Measurements from ENCODE around the gene SRP72.

SRP72 gene

GRCh38 chr4:56544573-56545131 is 77.2 kb downstream of the SRP72 start:
- TF ChIP-seq CTCF (IDR thresholded peaks at IDR 0.05; ENCODE audit: insufficient read depth, missing control alignments): peak; percentile 97
- FAIRE-seq (no peak), DNase-seq (ENCODE audit: insufficient read length, low spot score) (peak; percentile 60)

DNA sequence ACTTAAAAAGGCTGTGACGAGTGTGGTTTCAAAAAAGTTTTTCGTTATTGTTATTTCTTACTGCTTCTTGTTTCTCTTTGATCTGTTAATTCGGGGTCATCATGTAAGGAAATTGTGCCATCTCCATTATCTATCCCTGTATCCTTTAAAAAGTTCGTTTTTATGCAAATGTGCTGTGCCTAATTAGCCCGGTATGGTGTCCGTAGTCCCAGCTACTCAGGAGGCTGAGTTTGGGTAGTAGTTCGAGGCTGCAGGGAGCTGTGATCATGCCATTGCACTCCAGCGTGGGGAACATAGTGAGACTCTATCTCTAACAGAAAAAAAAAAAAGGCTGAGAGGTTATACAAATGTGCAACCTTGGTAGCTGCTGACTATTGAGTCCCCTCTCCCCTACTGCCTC is 83.2 kb downstream of the SRP72 start:
- no peak for TF ChIP-seq CTCF (IDR thresholded peaks at IDR 0.05; ENCODE audit: insufficient read depth, missing control alignments)
- no peak for FAIRE-seq

DNA sequence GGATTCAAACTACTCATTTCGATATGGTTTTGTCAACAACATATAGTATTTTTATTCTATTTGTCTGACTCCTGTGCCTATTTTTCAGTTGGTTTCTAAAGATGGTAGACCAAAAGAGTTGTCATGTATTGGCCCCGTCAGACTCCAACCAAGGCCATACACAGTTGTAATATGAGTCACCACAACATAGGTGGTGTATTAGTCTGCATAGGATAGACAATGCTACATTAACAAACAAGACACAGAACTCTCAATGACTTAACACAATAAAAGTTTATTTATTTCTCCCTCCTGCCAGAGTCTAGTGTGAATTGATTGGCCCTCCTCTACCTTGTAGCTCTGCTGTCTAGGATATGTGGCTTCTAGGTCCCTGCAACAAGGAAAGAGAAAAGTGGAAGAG is 84.1 kb downstream of the SRP72 start:
- TF ChIP-seq CTCF (IDR thresholded peaks at IDR 0.05; ENCODE audit: insufficient read depth, missing control alignments): no peak
- FAIRE-seq (no peak), DNase-seq (ENCODE audit: insufficient read length, low spot score) (no peak)

More for the DNA sequence above, 83.2 kb downstream of the SRP72 start:
- no peak for DNase-seq (ENCODE audit: insufficient read length, low spot score)

GRCh38 chr4:56552273-56552672 is 84.9 kb downstream of the SRP72 start:
- no peak for DNase-seq (ENCODE audit: insufficient read length, low spot score)
- FAIRE-seq: no peak
- TF ChIP-seq CTCF (IDR thresholded peaks at IDR 0.05; ENCODE audit: insufficient read depth, missing control alignments): no peak
